Bronchial epithelial cell (primary cell): ENCODE data around the gene FAM174C. TPM values are rescaled to one million over a fixed set of nuclear protein-coding genes. Genes with fewer than 3 reads are reported as not detected.

Experiments used
- DNase-seq: peaks from one replicate; pipeline ENCODE4 v3.0.0-alpha.2; 2010; ENCODE audit warnings: low read depth
- FAIRE-seq: peaks from 2 replicates; lab custom pipeline; 2011; peaks lifted over from hg19 to GRCh38; lab: Jason Lieb, UNC
- H3K27me3 ChIP-seq: 2 replicates; pipeline ENCODE4 v1.5.1; 2011; ENCODE audit warnings: low read length; ENCODE audit not compliant: control insufficient read depth, insufficient read depth
- H3K36me3 ChIP-seq: 2 replicates; pipeline ENCODE4 v1.5.1; 2011; ENCODE audit warnings: low read length; ENCODE audit not compliant: control insufficient read depth, insufficient read depth
- H3K4me3 ChIP-seq: 2 replicates; pipeline ENCODE4 v1.5.1; 2011; ENCODE audit warnings: mild to moderate bottlenecking, low read depth, low read length, control low read depth
- CTCF ChIP-seq: IDR thresholded peaks from 2 replicates; pipeline ENCODE4 v1.5.1; 2011; ENCODE audit warnings: mild to moderate bottlenecking, moderate library complexity, low read length, control low read depth, inconsistent platforms; ENCODE audit not compliant: insufficient read depth, severe bottlenecking
- total RNA-seq: library from RNA; depleted of rRNA; stranded (reverse); fragments of >200 nt; gene quantifications from 2 replicates; pipeline ENCODE4 v1.2.1, GENCODE V29; 2014

Gene FAM174C
- total RNA-seq, 1 donor from 2014 or later = 20.8 TPM

DNA sequence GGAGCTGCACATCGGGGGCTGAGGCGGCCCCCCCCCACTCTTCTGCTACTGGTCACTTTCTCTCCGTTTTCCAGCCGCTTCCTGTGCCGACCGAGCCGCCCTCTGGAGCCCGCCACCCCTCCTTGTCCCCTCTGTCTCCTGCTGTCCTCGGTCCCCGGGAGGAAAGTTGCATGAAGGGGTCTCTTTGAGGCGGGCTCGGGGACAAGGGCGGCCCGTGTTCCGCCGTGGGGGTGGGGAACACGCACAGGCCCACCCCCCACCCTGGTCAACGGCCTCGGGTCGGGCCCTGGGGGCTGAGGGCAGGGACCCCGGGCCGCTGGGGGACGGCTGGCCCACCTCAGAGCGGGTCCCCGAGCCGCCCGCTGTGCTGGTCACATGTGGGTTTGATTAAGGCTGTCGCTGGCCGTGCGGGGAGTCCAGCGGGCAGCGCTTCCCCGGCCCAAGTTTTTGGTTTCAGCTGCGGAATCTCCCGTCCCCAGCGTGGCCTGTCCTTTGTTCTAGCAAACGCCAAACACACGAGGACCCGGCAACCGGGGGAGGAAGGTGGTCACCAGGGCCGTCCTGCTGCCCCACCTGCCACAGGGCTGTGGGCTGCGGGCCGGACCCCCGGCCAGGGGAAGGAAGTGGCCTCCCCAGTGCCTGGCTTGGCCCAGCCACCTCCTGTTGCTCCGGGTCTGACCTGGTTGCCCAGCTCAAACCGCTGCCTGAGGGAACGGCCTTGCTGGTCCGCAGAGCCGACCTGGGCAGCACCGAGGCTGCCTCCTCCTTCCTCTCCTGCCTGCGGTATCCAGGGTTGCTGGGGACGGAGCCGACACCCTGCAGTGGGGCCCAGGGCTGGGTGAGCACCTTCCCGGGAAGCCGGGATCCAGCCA is 12.3 kb downstream of the FAM174C start:
- Histone ChIP-seq H3K4me3 (no peak overlapping the region), H3K27me3 (peaks cover 25% of the 10 kb centered on the region), H3K36me3 (no peaks in the 10 kb centered on the region)
- FAIRE-seq (no peak), DNase-seq (no peak)
- TF ChIP-seq CTCF = no peak

GRCh38 chr19:1288226-1288612 is 12.9 kb downstream of the FAM174C start:
- Histone ChIP-seq H3K27me3 (peaks cover 25% of the 10 kb centered on the region), H3K4me3 (no peak overlapping the region), H3K36me3 (no peaks in the 10 kb centered on the region)
- TF ChIP-seq CTCF = no peak
- DNase-seq (no peak), FAIRE-seq (no peak)

- peaks cover 26% of the 10 kb centered on the region for H3K27me3 ChIP-seq
- no peak for TF ChIP-seq CTCF
These were observed 13.7 kb downstream of the FAM174C start for GRCh38 chr19:1288833-1289685.

GRCh38 chr19:1289686-1290025 is 14.3 kb downstream of the FAM174C start:
- no peak for FAIRE-seq
- no peak for TF ChIP-seq CTCF
- Histone ChIP-seq H3K4me3 (no peak overlapping the region), H3K36me3 (no peaks in the 10 kb centered on the region), H3K27me3 (peaks cover 22% of the 10 kb centered on the region)
- DNase-seq = no peak

More at GRCh38 chr19:1288833-1289685, 13.7 kb downstream of the FAM174C start:
- FAIRE-seq (peak; percentile 18), DNase-seq (no peak)
- H3K4me3 ChIP-seq = no peak overlapping the region
- H3K36me3 ChIP-seq = no peaks in the 10 kb centered on the region

- Histone ChIP-seq H3K36me3 (no peaks in the 10 kb centered on the region), H3K4me3 (no peak overlapping the region), H3K27me3 (peaks cover 18% of the 10 kb centered on the region)
- DNase-seq (no peak), FAIRE-seq (no peak)
- no peak for TF ChIP-seq CTCF
These were observed 14.9 kb downstream of the FAM174C start for GRCh38 chr19:1290196-1290702.
